ENCODE results near the gene PTP4A1.

DNA sequence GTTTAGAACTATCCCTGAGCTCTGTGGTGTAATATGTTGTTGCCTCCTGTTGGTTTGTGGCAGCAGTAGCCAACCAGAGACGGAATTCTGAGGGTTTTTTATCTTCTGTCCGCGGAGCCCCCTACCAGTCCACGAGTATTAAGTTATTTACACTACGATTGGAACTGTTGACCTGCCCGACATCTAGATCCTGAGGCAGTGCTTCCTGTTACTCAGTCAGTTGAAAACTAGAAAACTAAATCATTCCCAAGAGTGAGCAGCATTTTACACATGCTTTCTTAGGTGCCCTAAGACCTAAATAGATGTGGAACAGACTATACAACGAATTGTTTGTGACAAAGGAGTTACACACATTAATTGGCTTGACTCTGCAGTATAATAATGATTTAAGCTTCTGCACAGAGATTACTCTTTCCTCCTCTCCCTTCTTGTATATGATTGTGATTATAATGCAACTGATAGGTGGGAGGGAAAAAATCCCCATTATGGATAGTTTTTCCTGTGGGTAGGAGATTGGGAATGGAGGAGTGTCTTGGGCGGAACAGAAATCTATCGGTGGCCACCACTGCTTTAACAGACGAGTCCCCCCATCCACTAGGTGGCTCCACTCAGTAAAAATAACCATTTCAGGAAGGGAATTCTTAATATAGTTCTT is 1.7 kb downstream of the PTP4A1 start:
- TF ChIP-seq, protein P1, sequence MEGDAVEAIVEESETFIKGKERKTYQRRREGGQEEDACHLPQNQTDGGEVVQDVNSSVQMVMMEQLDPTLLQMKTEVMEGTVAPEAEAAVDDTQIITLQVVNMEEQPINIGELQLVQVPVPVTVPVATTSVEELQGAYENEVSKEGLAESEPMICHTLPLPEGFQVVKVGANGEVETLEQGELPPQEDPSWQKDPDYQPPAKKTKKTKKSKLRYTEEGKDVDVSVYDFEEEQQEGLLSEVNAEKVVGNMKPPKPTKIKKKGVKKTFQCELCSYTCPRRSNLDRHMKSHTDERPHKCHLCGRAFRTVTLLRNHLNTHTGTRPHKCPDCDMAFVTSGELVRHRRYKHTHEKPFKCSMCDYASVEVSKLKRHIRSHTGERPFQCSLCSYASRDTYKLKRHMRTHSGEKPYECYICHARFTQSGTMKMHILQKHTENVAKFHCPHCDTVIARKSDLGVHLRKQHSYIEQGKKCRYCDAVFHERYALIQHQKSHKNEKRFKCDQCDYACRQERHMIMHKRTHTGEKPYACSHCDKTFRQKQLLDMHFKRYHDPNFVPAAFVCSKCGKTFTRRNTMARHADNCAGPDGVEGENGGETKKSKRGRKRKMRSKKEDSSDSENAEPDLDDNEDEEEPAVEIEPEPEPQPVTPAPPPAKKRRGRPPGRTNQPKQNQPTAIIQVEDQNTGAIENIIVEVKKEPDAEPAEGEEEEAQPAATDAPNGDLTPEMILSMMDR (IDR thresholded peaks at IDR 0.05), result peak; percentile 77
- TF ChIP-seq EZH2phosphoT487 (IDR thresholded peaks at IDR 0.05), result no peak
